GM12864 (cell line): ENCODE results near the gene IRF2.

Experiments used
- DNase-seq: peaks from one replicate; pipeline ENCODE4 v3.0.0-alpha.2; 2011; ENCODE audit warnings: low read depth
- H3K4me3 ChIP-seq: 2 replicates; pipeline ENCODE4 v1.5.1; 2011; ENCODE audit warnings: mild to moderate bottlenecking, low read depth, low read length, control low read depth
- TF ChIP-seq, protein P1 (sequence below): IDR thresholded peaks from 2 replicates; pipeline ENCODE4 v1.5.1; 2011; ENCODE audit warnings: low read depth, mild to moderate bottlenecking, moderate library complexity, low read length, control low read depth, inconsistent platforms; ENCODE audit errors: missing control alignments

Gene IRF2

GRCh38 chr4:184444953-184445309 is 29.4 kb downstream of the IRF2 start:
- H3K4me3 ChIP-seq: no peak overlapping the region
- no peak for DNase-seq
- TF ChIP-seq, protein P1, sequence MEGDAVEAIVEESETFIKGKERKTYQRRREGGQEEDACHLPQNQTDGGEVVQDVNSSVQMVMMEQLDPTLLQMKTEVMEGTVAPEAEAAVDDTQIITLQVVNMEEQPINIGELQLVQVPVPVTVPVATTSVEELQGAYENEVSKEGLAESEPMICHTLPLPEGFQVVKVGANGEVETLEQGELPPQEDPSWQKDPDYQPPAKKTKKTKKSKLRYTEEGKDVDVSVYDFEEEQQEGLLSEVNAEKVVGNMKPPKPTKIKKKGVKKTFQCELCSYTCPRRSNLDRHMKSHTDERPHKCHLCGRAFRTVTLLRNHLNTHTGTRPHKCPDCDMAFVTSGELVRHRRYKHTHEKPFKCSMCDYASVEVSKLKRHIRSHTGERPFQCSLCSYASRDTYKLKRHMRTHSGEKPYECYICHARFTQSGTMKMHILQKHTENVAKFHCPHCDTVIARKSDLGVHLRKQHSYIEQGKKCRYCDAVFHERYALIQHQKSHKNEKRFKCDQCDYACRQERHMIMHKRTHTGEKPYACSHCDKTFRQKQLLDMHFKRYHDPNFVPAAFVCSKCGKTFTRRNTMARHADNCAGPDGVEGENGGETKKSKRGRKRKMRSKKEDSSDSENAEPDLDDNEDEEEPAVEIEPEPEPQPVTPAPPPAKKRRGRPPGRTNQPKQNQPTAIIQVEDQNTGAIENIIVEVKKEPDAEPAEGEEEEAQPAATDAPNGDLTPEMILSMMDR: no peak

DNA sequence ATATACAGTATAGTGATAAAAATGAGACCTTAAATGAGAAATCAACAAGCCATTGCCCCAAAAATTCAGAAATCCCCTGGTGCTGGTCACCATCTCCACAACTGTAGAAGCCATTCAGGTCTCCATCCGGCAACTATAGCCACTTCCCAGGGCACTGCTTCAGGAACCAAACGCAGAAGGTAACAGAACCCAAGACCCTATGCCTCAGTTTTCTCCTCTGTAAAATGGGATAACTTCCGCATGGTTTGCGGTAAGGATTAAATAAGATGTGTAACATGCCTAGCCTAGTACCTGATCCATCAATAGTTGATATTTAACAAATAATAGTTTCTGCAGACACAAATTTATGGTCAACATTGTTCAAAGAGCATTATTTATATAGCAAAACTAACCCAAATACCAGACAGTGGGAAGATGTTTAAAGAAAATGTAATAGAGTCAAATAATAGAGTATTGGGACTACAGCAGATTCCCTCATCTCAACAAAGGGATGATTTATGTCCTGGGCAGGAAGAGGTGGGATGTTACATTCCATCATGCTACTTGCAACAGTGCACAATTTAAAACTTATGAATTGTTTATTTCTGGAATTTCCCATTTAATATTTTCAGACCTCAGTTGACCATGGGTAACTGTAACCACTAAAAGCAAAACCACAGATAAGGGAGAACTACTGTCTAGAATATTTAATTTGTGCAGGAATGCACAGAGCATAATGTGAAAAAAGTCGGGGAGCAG is 30.0 kb downstream of the IRF2 start:
- TF ChIP-seq, protein P1: no peak
- no peak overlapping the region for H3K4me3 ChIP-seq
- DNase-seq: no peak

DNA sequence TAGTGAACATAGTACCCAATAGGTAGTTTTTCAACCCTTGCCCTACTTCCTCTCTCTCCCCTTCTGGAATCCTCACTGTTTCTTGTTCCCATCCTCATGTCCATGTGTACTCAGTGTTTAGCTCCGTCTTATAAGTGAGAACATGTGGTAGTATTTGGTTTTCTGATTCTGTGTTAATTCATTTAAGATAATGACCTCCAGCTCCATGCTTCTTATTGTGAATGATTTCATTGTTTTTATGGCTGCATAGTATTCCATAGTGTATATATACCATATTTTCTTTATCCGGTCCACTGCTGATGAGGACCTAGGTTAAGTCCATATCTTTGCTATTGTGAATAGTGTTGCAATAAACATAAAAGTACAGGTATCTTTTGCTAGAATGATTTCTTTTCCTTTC is 31.0 kb downstream of the IRF2 start:
- TF ChIP-seq, protein P1: no peak
- H3K4me3 ChIP-seq: no peak overlapping the region
- DNase-seq: no peak

DNA sequence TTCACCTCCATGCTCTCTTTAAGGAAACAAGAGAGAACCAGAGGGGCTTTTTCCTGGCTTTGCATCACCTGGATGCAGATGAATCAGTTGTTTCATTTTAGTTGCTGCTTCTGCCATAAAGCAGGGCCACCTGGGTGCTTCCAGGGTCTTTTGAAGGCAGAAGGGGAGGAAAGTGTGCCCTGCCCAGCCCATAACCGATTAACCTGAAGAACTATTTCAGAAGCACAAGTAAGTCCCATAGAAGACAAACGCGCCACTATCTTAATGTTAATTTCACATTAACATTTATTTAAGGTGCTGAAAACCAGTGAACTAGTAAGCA is 32.1 kb downstream of the IRF2 start:
- TF ChIP-seq, protein P1: no peak
- DNase-seq: no peak
- H3K4me3 ChIP-seq: no peak overlapping the region

DNA sequence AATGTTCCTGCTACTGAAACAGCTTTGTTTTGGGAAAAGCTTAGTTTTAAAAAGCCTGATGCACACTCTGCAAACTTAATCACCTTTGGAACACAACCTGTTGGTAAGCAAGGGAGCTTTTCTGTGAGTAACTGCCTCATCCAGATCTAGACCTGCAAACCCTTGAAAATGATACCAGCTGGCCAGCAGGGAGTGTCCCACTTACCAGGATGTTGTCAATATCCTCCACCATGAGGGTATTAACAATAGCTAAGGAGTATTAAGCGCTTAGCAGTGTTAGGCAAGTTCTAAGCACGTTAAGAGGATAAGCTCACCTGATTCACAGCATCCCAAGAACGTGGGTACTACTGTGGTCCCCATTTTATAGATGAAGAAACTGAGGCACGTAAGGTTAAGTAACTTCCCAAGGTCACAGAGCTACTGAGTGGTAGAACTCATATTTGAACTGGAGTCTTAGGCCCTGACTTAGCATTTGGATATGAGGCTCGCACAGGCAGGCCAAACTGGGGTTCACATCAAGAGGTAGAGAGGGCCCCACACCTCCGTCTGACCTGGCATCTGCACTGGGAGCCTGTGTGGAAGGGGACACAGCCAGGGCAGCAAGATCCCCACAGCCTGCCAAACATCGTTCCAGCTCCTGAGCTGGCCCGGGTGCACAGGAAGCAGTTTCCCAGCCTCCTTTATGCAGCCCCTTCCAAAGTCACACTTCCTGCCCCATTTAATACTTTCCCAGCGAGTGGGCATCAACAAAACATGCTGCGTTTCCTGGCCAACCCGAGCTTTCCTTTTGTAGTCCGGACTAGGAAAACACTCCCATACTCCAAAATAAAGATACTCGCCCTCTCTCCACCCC is 32.7 kb downstream of the IRF2 start:
- no peak for DNase-seq
- TF ChIP-seq, protein P1: no peak
- H3K4me3 ChIP-seq: no peak overlapping the region

DNA sequence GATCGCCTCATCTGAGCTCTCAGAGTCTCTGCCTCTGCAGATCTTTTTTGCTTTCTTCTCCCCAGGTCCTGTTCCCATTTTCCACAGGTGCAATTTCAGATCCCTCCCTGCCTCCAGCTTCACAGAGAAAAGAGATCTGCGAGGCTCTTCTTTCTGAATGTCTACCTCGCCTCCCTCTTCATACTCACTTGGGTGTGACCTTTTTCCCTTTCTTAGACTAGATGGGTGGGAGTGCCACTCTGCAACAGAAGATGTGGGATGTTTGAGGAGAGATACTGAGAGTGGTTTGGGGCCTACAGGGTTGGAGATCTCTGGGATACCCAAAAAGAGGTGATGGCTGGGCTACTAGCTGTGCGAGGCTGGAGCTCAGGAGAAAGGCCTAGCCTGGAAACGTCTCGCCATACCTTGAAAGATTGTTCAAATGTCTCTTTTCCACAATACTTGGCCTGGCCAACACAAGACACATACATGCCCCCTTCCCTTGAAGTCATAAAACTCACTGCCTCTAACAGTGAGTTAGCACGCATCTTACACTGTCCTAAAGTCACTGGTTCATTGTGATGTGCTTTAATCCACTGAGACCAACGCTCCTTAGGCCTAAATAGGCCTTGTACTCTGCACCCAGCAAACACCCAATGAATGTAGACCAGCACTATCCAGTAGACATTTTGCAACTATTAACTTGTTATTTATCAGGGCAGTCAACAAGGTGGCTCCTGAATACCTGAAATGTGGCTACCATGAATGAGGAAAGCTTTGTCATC is 33.6 kb downstream of the IRF2 start:
- no peak overlapping the region for H3K4me3 ChIP-seq
- TF ChIP-seq, protein P1: no peak
- DNase-seq: no peak
